Ishikawa (cell line): ENCODE data around the gene KMT5C.

Source experiments
- CEBPB ChIP-seq: IDR thresholded peaks from 2 replicates; pipeline ENCODE4 v1.6.1; 2012
- CREB1 ChIP-seq: IDR thresholded peaks from 2 replicates; pipeline ENCODE4 v1.6.1; 2012; ENCODE audit warnings: low read depth
- EGR1 ChIP-seq: IDR thresholded peaks from 2 replicates; pipeline ENCODE4 v1.6.1; 2012
- EP300 ChIP-seq: IDR thresholded peaks from 2 replicates; pipeline ENCODE4 v1.6.1; 2012; ENCODE audit warnings: borderline replicate concordance
- FOXM1 ChIP-seq: IDR thresholded peaks from 2 replicates; pipeline ENCODE4 v1.6.1; 2012; ENCODE audit warnings: low read depth, borderline replicate concordance
- NFIC ChIP-seq: IDR thresholded peaks from 2 replicates; pipeline ENCODE4 v1.6.1; 2012
- RAD21 ChIP-seq: IDR thresholded peaks from 2 replicates; pipeline ENCODE4 v1.6.1; 2012; ENCODE audit warnings: low read depth
- TAF1 ChIP-seq: IDR thresholded peaks from 2 replicates; pipeline ENCODE4 v1.6.1; 2012; ENCODE audit warnings: low read depth, mild to moderate bottlenecking
- TCF12 ChIP-seq: IDR thresholded peaks from 2 replicates; pipeline ENCODE4 v1.6.1; 2012; ENCODE audit warnings: low read depth
- TEAD4 ChIP-seq: IDR thresholded peaks from 2 replicates; pipeline ENCODE4 v1.6.1; 2012
- YY1 ChIP-seq: IDR thresholded peaks from 2 replicates; pipeline ENCODE4 v1.6.1; 2012; ENCODE audit warnings: low read depth
- ZBTB7A ChIP-seq: IDR thresholded peaks from 2 replicates; pipeline ENCODE4 v1.6.1; 2012; ENCODE audit warnings: low read depth
- TF ChIP-seq, protein P1 (sequence below): IDR thresholded peaks from 2 replicates; pipeline ENCODE4 v1.6.1; 2012; ENCODE audit warnings: low read depth, mild to moderate bottlenecking
- TF ChIP-seq, protein P2 (sequence below): IDR thresholded peaks from 2 replicates; pipeline ENCODE4 v1.6.1; 2012
- TF ChIP-seq, protein P3 (sequence below): IDR thresholded peaks from 2 replicates; pipeline ENCODE4 v1.6.1; 2012

Gene KMT5C

DNA sequence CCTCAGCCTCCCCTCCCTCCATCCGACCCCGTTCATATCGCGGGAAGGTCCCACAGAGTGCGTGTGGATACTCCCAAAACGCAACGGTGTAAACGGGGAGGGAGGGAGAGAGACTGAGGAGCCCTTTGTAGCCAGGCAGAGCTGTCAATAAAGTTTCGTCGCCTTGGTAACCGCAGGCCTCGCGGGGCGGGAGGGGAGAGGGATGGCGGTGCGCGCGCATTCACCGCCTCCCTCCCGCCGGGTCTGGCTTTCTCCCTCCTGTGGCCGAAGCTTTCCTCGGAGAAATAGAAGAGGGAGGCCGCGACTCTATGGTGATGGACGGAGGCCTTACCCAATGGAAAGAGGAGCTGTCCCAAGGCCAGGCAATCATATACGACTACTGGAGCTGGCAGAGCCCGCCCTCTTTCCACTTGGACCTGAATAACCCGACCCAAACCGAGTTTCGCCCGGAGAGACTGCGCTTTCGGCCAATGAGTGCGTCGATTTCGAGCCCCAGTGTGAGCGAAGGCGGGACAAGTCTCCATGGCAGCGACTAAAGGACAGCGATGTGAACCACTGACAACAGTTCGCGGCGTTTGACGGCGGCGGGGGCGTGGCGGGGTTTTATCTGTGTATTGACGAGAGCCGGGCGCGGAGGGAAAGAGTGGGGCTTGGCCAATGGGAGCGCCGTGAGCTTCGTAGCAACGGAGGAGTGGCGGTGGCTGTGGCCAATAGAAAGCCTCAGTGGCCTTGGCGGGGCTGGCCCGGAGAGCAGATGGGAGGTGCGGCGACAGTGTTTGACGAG is at the start of gene KMT5C:
KMT5C (plus strand) TSS at position 772 of the 784 bp plus-strand sequence. CDS start 2,061 bp downstream, outside the sequence.
- TF ChIP-seq TCF12 (peak; percentile 21; the same call in 1 of the 2 replicates), YY1 (no peak), NFIC (no peak), CEBPB (no peak), FOXM1 (no peak), TEAD4 (no peak), EGR1 (peak; percentile 37; the same call in 1 of the 2 replicates), EP300 (no peak), RAD21 (no peak), ZBTB7A (no peak), TAF1 (no peak), CREB1 (peak; percentile 89)
- TF ChIP-seq, protein P1, sequence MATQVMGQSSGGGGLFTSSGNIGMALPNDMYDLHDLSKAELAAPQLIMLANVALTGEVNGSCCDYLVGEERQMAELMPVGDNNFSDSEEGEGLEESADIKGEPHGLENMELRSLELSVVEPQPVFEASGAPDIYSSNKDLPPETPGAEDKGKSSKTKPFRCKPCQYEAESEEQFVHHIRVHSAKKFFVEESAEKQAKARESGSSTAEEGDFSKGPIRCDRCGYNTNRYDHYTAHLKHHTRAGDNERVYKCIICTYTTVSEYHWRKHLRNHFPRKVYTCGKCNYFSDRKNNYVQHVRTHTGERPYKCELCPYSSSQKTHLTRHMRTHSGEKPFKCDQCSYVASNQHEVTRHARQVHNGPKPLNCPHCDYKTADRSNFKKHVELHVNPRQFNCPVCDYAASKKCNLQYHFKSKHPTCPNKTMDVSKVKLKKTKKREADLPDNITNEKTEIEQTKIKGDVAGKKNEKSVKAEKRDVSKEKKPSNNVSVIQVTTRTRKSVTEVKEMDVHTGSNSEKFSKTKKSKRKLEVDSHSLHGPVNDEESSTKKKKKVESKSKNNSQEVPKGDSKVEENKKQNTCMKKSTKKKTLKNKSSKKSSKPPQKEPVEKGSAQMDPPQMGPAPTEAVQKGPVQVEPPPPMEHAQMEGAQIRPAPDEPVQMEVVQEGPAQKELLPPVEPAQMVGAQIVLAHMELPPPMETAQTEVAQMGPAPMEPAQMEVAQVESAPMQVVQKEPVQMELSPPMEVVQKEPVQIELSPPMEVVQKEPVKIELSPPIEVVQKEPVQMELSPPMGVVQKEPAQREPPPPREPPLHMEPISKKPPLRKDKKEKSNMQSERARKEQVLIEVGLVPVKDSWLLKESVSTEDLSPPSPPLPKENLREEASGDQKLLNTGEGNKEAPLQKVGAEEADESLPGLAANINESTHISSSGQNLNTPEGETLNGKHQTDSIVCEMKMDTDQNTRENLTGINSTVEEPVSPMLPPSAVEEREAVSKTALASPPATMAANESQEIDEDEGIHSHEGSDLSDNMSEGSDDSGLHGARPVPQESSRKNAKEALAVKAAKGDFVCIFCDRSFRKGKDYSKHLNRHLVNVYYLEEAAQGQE: no peak
- TF ChIP-seq, protein P2, sequence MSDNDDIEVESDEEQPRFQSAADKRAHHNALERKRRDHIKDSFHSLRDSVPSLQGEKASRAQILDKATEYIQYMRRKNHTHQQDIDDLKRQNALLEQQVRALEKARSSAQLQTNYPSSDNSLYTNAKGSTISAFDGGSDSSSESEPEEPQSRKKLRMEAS: peak; percentile 59; the same call in 1 of the 2 replicates
- TF ChIP-seq, protein P3, sequence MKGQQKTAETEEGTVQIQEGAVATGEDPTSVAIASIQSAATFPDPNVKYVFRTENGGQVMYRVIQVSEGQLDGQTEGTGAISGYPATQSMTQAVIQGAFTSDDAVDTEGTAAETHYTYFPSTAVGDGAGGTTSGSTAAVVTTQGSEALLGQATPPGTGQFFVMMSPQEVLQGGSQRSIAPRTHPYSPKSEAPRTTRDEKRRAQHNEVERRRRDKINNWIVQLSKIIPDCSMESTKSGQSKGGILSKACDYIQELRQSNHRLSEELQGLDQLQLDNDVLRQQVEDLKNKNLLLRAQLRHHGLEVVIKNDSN: no peak

DNA sequence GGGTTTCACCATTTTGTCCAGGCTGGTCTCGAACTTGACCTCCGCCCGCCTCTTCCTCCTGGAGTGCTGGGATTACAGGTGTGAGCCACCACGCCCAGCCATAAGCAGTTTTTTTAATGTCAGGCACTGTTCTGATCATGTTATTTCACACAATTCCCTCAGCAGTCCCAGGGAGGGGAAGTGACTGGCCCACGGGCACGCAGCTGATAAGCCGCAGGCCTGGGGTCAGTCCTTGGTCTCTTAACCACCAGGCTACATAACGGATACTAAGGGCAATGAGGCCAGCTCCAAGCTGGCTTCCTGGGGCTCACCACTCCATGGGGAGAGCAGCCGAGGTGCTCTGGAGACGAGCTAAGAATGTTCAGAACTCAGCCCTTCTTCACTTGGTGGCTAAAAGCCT is 42.4 kb upstream of the KMT5C start:
- no peak for TF ChIP-seq ZBTB7A
- TF ChIP-seq TAF1: no peak
- TF ChIP-seq TEAD4: no peak
- no peak for TF ChIP-seq EP300
- TF ChIP-seq RAD21: no peak
- no peak for TF ChIP-seq CREB1
- TF ChIP-seq YY1: no peak
- TF ChIP-seq, protein P3: no peak
- TF ChIP-seq, protein P2: no peak
- no peak for TF ChIP-seq TCF12

DNA sequence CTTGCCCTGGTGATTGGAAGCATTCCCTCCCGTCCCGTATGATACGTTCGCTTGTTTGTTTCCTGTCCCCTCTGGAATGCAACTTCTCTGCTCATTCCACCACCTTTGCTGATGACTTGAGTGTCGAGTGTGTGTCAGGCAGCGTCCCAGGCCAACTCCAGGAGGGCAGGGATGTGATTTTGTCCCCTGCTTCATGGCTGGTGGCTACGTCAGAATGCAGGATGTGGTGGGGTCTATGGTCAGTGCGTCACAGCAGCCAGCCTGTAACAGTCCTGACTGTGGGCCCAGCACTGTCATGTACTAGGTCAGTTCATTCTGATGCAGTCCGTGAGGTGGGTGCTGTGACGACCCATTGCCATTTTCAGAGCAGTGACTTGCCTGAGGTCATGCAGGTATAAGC is 39.7 kb upstream of the KMT5C start:
- no peak for TF ChIP-seq FOXM1

DNA sequence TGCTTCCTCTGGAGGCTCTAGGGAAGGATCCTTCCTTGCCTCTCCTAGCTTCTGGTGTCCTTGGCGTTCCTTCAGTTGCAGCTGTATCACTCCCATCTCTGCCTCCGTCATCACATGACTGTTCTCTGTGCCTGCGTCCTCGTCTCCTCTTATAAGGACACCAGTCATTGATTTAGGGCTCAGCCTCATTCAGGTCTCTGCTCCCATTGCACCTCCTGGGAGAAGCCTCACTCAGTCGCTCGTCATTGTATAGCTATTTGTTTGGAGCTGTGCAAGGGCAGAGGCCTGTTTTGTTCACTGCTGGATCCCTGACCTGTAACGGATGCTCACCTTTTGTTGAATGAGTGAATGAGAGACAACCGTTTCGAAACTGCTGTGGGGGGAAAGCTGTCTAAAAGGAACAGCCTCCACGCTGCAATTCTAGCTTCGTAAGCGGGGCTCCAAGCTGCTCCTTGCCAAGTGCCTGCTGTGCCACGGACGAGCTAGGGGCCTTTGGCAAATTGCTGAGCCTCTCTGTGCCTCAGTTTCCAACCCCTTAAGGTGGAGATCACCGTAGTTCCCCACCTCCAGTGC is 38.7 kb upstream of the KMT5C start:
- TF ChIP-seq CEBPB (no peak), EP300 (no peak), NFIC (no peak), TCF12 (no peak), CREB1 (no peak), YY1 (no peak), TAF1 (no peak), TEAD4 (no peak), ZBTB7A (no peak), FOXM1 (no peak), RAD21 (no peak)
- TF ChIP-seq, protein P1: no peak
- TF ChIP-seq, protein P2: no peak
- TF ChIP-seq, protein P3: no peak
